B cell (primary cell): ENCODE results near the gene DPYD. TPM values are rescaled to one million over a fixed set of nuclear protein-coding genes. Genes with fewer than 3 reads are reported as not detected.

Source experiments
- ATAC-seq: fragments of 200-7000 bp; cut with Tn5 transposase; one replicate; pipeline ENCODE4 v1.10.0; 2021; ENCODE audit warnings: low read depth, mild to moderate bottlenecking, moderate number of reproducible peaks, moderate library complexity
- CTCF ChIA-PET: fragments of 350-600 bp; sonication (Branson Sonifier 250); formaldehyde crosslinking; loops from one replicate; lab custom pipeline; 2021; ENCODE audit warnings: antibody characterized with exemption, inconsistent platforms; lab: Charles Lee
- POLR2A ChIA-PET: fragments of 350-600 bp; sonication (Branson Sonifier 250); formaldehyde crosslinking; loops from one replicate; lab custom pipeline; 2021; ENCODE audit warnings: antibody characterized with exemption; lab: Charles Lee
- DNase-seq: peaks from one replicate; pipeline ENCODE4 v3.0.0; 2013
- H2AFZ ChIP-seq: 2 replicates; pipeline ENCODE4 v1.6.1; 2012; ENCODE audit warnings: mild to moderate bottlenecking, low read depth, low read length; ENCODE audit not compliant: insufficient read depth, poor library complexity, severe bottlenecking
- H3K27ac ChIP-seq, 2 donors: 1 replicate in 1 of 2; 2 replicates in 1 of 2; pipeline ENCODE4 v1.5.1; 2012 to 2013; ENCODE audit warnings: low read length in 2 of 2, mild to moderate bottlenecking in 2 of 2, moderate library complexity in 1 of 2
- H3K27me3 ChIP-seq, 4 experiments: fragments of 200-600 bp in 1 of 4; sonication (generic) in 1 of 4; replicated peaks in 1 of 4; 1 replicate in 2 of 4; 2 replicates in 2 of 4; pipeline versions ENCODE4 v1.6.1 to v1.7.0; 2013 to 2016; ENCODE audit warnings: low read length in 3 of 4, mild to moderate bottlenecking in 2 of 4, mixed read lengths in 1 of 4, moderate library complexity in 1 of 4; ENCODE audit not compliant: insufficient read depth in 4 of 4, control insufficient read depth in 3 of 4; ENCODE audit errors: control extremely low read depth in 1 of 4
- H3K36me3 ChIP-seq, 2 experiments: replicated peaks in 1 of 2; 1 replicate in 1 of 2; 2 replicates in 1 of 2; pipeline versions ENCODE4 v1.6.1 to v1.7.1; 2013; ENCODE audit warnings: low read length in 1 of 2; ENCODE audit not compliant: insufficient read depth in 2 of 2, control insufficient read depth in 1 of 2; ENCODE audit errors: control extremely low read depth in 1 of 2, extremely low read depth in 1 of 2
- H3K4me1 ChIP-seq, 2 donors: fragments of 200-600 bp in 1 of 2; sonication (generic) in 1 of 2; 1 replicate in 1 of 2; 2 replicates in 1 of 2; pipeline versions ENCODE4 v1.5.1 to v1.6.1; 2013 to 2017; ENCODE audit warnings: low read length in 2 of 2; ENCODE audit not compliant: control insufficient read depth in 2 of 2, insufficient read depth in 2 of 2
- H3K4me2 ChIP-seq: replicated peaks from 2 replicates; pipeline ENCODE3; 2012; ENCODE audit warnings: mild to moderate bottlenecking, low read depth, low read length; ENCODE audit not compliant: poor library complexity, severe bottlenecking
- H3K4me3 ChIP-seq, 5 experiments: fragments of 200-600 bp in 1 of 5; sonication (generic) in 1 of 5; 1 replicate in 3 of 5; 2 replicates in 2 of 5; pipeline versions ENCODE4 v1.5.1 to v1.7.0; 2011 to 2016; ENCODE audit warnings: low read length in 4 of 5, mild to moderate bottlenecking in 4 of 5, low read depth in 2 of 5, control low read depth in 1 of 5, moderate library complexity in 1 of 5; ENCODE audit not compliant: insufficient read depth in 1 of 5; ENCODE audit errors: control extremely low read depth in 1 of 5, extremely low read depth in 1 of 5
- H3K79me2 ChIP-seq: fragments of 200-600 bp; sonication (generic); one replicate; pipeline ENCODE4 v1.6.0; 2016; ENCODE audit warnings: low read length; ENCODE audit not compliant: control insufficient read depth, insufficient read depth
- H3K9ac ChIP-seq: fragments of 200-600 bp; sonication (generic); 2 replicates; pipeline ENCODE4 v1.6.1; 2017; ENCODE audit warnings: mild to moderate bottlenecking, low read length, moderate library complexity
- H3K9me3 ChIP-seq, 3 donors: one replicate each; pipeline versions ENCODE4 v1.6.1 to v1.7.1; 2013; ENCODE audit warnings: low read length in 2 of 3; ENCODE audit not compliant: control insufficient read depth in 2 of 3, insufficient read depth in 1 of 3; ENCODE audit errors: control extremely low read depth in 1 of 3
- H4K20me1 ChIP-seq: 2 replicates; pipeline ENCODE4 v1.6.0; 2012; ENCODE audit warnings: mild to moderate bottlenecking, low read length; ENCODE audit not compliant: insufficient read depth, control insufficient read depth, poor library complexity, severe bottlenecking
- H3K27ac Mint-ChIP-seq: one replicate; pipeline ENCODE4 v1.8.0; 2021; ENCODE audit warnings: mixed read lengths
- H3K27me3 Mint-ChIP-seq: one replicate; pipeline ENCODE4 v1.8.0; 2021; ENCODE audit warnings: mixed read lengths
- H3K4me1 Mint-ChIP-seq: one replicate; pipeline ENCODE4 v1.8.0; 2021; ENCODE audit warnings: mixed read lengths
- H3K4me3 Mint-ChIP-seq: one replicate; pipeline ENCODE4 v1.8.0; 2021; ENCODE audit warnings: mixed read lengths
- H3K9me3 Mint-ChIP-seq: one replicate; pipeline ENCODE4 v1.8.0; 2022; ENCODE audit warnings: mixed read lengths; ENCODE audit not compliant: insufficient read depth
- EZH2 ChIP-seq: IDR thresholded peaks from 2 replicates; pipeline ENCODE4 v1.6.1; 2012; ENCODE audit warnings: borderline replicate concordance, low read depth, mild to moderate bottlenecking, moderate library complexity, low read length; ENCODE audit not compliant: insufficient read depth, poor library complexity, severe bottlenecking
- WGBS: methylation state at CpG from one replicate; pipeline ENCODE4 v1.1.5; 2013; ENCODE audit warnings: missing lambda C conversion rate; ENCODE audit not compliant: insufficient coverage; 5-methylcytosine and 5-hydroxymethylcytosine counted together
- intact Hi-C: fragments of 100-400 bp; cut with micrococcal nuclease; formaldehyde crosslinking; loops from one replicate; pipeline ENCODE4 v1.10.0; 2022
- polyA plus RNA-seq: library from polyadenylated mRNA; depleted of rRNA; stranded (reverse); fragments of >200 nt; gene quantifications from 2 replicates; pipeline ENCODE4 v1.2.3, GENCODE V29; 2012
- total RNA-seq, 2 donors: library from RNA; stranded (reverse); fragments of 120-200 nt in 1 of 2; gene quantifications; 1 replicate in 1 of 2; 2 replicates in 1 of 2; pipeline versions ENCODE4 v1.2.3 to v1.2.4, GENCODE V29; 2013 to 2022
- TF ChIP-seq, protein P1 (sequence below): fragments of 200-600 bp; IDR thresholded peaks from one replicate; pipeline ENCODE4 v1.8.0; 2022; ENCODE audit warnings: antibody characterized with exemption, mild to moderate bottlenecking

DPYD gene
- total and polyA plus RNA-seq, 2 donors (not counting 1 experiment from before 2014, with no cell fraction given) = 4.2 to 19.0 TPM

- Histone ChIP-seq H3K9ac (no peak overlapping the region), H3K4me3 (no peak overlapping the region), H3K4me1 (no peaks in the 10 kb centered on the region), H3K27me3 (no peaks in the 10 kb centered on the region), H3K27ac (no peak overlapping the region), H3K4me2 (no peak overlapping the region), H2AFZ (no peak overlapping the region), H4K20me1 (no peaks in the 10 kb centered on the region), H3K79me2 (no peaks in the 10 kb centered on the region), H3K36me3 (no peaks in the 10 kb centered on the region), H3K9me3 (no peaks in the 10 kb centered on the region)
- DNase-seq = no peak
- TF ChIP-seq, protein P1, sequence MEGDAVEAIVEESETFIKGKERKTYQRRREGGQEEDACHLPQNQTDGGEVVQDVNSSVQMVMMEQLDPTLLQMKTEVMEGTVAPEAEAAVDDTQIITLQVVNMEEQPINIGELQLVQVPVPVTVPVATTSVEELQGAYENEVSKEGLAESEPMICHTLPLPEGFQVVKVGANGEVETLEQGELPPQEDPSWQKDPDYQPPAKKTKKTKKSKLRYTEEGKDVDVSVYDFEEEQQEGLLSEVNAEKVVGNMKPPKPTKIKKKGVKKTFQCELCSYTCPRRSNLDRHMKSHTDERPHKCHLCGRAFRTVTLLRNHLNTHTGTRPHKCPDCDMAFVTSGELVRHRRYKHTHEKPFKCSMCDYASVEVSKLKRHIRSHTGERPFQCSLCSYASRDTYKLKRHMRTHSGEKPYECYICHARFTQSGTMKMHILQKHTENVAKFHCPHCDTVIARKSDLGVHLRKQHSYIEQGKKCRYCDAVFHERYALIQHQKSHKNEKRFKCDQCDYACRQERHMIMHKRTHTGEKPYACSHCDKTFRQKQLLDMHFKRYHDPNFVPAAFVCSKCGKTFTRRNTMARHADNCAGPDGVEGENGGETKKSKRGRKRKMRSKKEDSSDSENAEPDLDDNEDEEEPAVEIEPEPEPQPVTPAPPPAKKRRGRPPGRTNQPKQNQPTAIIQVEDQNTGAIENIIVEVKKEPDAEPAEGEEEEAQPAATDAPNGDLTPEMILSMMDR = no peak
- no peak for TF ChIP-seq EZH2
- no peak for ATAC-seq
- intact Hi-C loops = no loop called here
- Mint-ChIP-seq H3K27me3 (no peaks in the 10 kb centered on the region), H3K27ac (no peak overlapping the region), H3K4me3 (no peak overlapping the region), H3K9me3 (no peaks in the 10 kb centered on the region), H3K4me1 (no peaks in the 10 kb centered on the region)
- WGBS = 87% methylated on average over 4 of the region's 8 CpGs
- CTCF ChIA-PET = no interaction called here
- POLR2A ChIA-PET = no interaction called here
These were observed 801.3 kb downstream of the DPYD start for GRCh38 chr1:97119260-97120158.

DNA sequence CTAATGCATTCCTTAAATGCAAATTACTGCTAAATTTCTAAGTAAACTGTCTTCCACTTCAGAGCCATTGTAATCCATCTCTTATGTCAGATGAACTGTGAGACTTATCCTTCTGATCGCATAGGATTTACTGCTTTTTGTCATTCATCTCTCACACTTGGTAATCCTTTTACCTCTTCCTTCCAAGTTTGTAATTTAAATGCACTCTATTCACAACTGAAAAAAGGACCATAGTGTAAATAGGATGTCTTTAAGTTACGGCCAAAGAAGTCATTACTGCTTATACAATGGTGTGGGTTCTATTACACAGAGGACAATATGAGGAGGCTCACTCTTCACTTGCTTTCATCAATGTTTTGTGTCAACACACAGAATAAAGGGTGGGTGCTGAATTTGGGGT, 806.0 kb downstream of the DPYD start:
- Histone ChIP-seq H3K27me3 (no peaks in the 10 kb centered on the region), H3K79me2 (no peaks in the 10 kb centered on the region), H3K9me3 (no peaks in the 10 kb centered on the region), H3K9ac (no peak overlapping the region), H3K4me3 (no peak overlapping the region), H3K4me1 (no peaks in the 10 kb centered on the region), H2AFZ (no peak overlapping the region), H3K36me3 (no peaks in the 10 kb centered on the region), H3K27ac (no peak overlapping the region), H3K4me2 (no peak overlapping the region), H4K20me1 (no peaks in the 10 kb centered on the region)
- DNase-seq (no peak), ATAC-seq (no peak)
- Mint-ChIP-seq H3K9me3 (no peaks in the 10 kb centered on the region), H3K27me3 (no peaks in the 10 kb centered on the region), H3K4me3 (no peak overlapping the region), H3K27ac (no peak overlapping the region), H3K4me1 (no peaks in the 10 kb centered on the region)
- CTCF ChIA-PET = no interaction called here
- intact Hi-C loops = no loop called here
- POLR2A ChIA-PET = no interaction called here
- TF ChIP-seq EZH2 = no peak
- TF ChIP-seq, protein P1 = no peak
- no CpG with 5 or more reads among the region's 2 CpGs for WGBS
